HUDEP-2 (cell line): ENCODE results near the gene ANO4.
"Not testable (repeated sequence)": the region's sequence is repeated elsewhere in the genome, so short reads cannot be mapped to it uniquely, and the experiment has no call there.

Experiments
- DNase-seq, 76 experiments: peaks; one replicate each; lab custom pipeline; 2025; ENCODE audit not compliant: unreplicated experiment in 76 of 76; lab: John Stamatoyannopoulos, UW

Gene ANO4

DNA sequence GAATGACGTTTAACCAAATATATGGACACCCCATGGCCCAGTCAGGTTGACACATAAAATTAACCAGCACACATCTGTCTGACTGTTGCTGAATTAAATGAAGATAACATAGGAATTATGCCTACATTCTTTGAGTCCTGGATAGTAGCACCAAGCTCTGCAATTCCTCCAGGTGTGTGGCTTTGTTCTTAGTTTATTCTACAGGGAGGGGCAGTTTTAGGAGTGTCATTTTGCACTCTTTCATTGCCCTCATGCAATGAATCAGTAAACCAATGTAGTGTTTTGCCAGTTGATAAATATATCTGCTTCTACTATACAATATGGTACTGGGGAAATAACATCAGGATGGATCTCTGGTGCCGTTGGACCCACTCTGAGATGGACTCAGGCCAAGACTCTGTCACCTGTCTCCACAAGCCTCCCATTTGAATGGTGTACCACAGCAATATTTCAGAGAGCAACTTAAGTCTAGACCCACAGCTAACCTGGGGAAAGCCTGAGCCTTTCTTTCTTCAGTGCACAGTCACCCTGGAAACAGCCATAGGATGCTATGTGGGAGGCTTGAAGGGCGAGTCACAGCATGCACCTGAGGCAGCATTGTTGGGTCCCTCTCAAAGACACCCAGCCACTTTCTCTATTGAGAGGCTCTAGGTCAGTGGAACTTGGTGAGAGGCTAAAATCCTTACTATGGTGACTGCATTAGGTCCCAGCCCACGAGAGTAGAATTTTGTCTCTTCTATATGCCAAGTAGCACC, 73.2 kb downstream of the ANO4 start:
- no peak for DNase-seq

DNA sequence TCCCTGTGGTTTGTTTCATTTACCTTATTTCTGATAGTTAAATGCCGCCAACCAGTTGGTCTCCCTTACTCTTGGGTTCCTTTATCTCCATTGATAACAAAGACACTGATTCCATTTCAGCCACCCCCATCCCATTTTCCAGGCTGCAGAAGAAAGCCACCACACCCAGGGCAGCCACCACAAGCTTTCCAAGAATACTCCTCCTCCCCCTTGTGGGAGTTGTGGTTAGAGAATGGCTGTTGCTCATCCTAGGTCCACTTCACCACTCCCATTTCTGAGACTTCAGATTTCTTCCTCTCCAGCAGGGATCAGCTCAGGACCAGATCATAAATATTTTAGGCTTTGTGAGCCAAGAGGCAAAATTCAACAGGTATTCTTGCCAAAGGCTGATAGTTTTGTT, 73.9 kb downstream of the ANO4 start:
- no peak for DNase-seq

GRCh38 chr12:100871195-100871734, 76.7 kb downstream of the ANO4 start:
- DNase-seq = no peak

DNA sequence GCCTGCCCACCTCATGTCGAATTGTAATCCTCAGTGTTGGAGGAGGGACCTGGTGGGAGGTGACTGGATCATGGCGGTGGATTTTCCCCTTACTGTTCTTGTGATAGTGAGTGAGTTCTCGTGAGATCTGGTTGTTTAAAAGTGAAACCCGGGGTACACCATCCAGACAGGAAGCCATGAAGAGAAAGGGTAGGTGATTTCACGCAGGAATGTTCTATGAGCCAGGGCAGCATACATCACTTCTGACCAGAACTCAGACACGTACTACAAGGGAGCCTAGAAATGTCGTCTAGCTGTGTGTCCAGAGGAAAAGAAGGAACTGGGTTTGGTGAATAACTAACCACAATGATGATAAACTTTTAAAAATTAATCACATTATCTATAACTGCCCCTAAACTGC, 80.6 kb downstream of the ANO4 start:
- no peak for DNase-seq

- DNase-seq = no peak
Observed at GRCh38 chr12:100875771-100876170, 81.2 kb downstream of the ANO4 start.

DNA sequence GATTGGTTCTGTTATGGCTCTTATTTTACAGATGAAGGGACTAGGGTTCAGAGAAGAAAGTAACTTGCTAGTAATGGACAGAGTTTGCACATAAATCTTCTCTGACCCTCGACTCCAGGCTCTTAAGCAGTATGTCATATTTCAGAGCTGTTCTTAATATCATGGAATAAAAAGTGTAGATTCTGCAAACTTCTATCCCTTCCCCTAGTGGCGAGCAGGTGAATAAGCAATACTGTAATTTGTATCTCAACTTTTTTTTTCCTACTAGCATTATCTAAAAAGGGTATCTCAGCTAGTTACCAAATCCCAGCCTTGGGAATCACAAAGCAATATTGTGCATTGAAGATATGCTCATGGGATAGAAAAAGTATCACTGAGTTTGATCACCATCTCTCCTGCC, 83.2 kb downstream of the ANO4 start:
- no peak for DNase-seq

GRCh38 chr12:100895192-100895591, 100.6 kb downstream of the ANO4 start:
- no peak for DNase-seq

DNA sequence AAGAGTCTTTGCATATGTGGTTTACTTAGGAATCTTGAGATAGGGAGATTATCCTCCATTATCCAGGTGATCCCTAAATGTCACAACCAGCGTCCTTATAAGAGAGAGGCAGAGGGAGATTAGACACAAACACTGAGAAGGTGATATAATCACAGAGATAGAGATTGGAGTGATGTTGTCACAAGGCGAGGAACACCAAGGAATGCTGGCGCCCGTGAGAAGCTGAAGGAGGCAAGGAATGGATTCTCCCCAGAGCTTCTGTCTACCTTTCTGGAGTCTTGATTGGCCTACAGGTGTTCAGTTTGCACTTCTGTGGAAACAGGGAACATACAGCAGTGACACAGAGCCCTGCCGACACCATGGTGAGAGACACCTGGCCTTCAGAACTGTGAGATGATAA, 101.6 kb downstream of the ANO4 start:
- no peak for DNase-seq

- DNase-seq = no peak
Observed at GRCh38 chr12:100897240-100897639, 102.7 kb downstream of the ANO4 start.

DNA sequence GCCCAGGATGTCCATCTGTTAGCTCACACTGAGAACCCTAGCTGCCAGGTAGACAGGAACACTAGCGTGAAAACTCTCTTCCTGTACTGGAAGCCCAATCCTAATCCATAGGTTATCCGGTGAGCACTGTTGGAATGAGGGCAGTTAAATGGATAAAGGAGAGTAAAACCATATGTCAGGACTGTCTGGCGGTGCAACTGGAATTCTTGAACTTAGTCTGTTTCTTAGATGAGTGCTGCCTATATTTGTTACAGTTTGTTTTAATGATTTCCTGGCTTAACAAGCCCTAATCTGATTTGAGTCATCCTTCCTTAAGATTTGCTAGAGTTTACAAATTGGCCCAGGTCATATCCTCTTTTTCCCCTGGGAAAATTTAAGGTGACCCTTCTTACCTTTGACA, 104.7 kb downstream of the ANO4 start:
- DNase-seq = no peak

- no peak for DNase-seq
Observed at GRCh38 chr12:100900808-100901207, 106.2 kb downstream of the ANO4 start.

- DNase-seq = no peak
Observed at GRCh38 chr12:100901266-100901665, 106.7 kb downstream of the ANO4 start.

DNA sequence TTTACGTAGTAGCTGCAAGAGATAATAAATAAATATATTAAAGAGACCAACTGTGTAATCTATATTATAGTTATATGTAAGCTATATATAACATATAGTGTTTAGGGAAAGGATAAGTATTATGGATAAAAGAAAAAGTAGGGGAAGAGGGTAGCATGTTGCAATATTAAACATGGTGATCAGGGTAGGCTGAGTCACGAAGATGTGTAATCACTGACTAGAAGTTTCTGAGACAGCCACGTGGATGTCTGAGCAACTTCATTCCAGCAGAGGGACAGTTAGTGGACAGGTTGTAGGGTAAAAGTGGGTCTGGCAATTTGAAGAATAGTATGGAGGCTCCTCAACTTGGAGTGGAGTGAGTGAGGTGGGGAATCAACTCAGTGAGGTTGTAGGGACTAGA, 109.7 kb downstream of the ANO4 start:
- DNase-seq = no peak

DNA sequence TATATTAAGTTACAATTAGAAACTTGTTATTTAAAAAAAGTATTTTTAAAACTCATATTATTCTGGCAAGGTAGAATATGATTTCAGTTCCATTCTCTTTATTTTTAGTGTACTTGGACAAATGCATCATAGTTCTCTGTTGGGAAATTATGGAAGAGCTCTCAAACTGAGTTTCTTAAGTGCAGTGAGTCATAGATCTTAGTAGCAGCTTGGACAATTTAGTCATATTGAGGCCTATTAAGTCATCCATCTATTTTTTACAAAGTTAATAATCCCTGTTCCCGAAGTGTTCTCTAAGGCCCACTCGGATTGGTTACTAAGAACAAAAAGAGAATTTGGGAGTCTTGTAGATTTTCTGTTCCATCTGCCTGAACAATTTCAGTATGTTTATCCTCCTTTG, 113.9 kb downstream of the ANO4 start:
- DNase-seq = no peak

DNA sequence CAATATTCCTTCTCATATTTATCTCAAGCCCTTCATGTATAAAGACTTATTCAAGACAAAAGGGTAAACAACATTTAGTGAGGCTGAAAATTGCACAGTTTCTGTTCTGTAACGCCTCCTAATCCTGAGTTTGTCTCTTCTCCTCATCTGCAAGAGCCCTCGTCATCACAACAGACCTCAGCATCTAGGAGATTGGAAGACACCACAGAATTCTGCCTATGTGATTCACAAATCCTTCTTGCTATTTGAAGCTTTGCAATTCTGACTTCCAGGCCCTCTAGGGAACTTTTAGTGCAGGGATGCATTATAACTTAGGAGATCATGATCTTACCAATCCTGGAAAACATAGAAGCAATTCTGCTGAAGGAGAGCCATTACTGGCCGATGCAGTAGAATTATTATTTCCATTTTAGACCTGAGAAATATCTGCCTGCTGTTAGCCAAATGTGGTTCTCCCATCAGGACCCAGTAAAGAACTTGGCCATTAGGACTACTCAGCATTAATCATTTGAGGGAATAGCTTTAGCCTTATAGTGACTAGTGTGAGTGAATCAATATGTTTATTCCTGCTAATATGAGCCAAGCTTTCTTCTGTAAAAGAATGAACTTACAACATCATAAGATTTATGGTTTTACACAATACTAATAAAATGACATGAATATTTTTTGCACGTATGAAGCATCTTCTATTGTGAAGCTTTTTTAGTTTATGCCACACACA, 119.5 kb downstream of the ANO4 start:
- no peak for DNase-seq

GRCh38 chr12:100919116-100919515, 124.5 kb downstream of the ANO4 start:
- no peak for DNase-seq

- DNase-seq = no peak
Observed at GRCh38 chr12:100920493-100920892, 125.9 kb downstream of the ANO4 start.

- DNase-seq = no peak
Observed at GRCh38 chr12:100926669-100927248, 132.2 kb downstream of the ANO4 start.

DNA sequence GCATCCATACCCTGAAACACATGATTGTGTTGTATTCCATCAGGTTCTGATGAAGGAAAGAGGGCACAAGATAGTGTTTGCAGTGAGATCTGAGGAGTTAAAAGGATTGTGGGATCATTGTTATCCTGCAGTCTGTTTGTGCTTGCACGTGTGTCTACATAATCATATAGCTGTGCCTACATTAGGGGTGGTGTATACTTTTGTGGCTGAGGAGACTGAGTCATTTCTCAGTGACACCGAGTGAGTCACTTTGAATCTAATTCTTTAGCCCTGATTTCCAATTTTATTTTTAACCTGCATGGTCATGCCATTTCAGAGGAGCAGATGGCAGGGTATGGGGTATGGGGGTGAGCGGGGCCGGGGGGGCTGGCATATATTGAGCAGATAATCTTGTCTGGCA, 133.2 kb downstream of the ANO4 start:
- no peak for DNase-seq

GRCh38 chr12:100932571-100932970, 138.0 kb downstream of the ANO4 start:
- DNase-seq = no peak

GRCh38 chr12:100933531-100933930, 139.0 kb downstream of the ANO4 start:
- not testable (repeated sequence) for DNase-seq

DNA sequence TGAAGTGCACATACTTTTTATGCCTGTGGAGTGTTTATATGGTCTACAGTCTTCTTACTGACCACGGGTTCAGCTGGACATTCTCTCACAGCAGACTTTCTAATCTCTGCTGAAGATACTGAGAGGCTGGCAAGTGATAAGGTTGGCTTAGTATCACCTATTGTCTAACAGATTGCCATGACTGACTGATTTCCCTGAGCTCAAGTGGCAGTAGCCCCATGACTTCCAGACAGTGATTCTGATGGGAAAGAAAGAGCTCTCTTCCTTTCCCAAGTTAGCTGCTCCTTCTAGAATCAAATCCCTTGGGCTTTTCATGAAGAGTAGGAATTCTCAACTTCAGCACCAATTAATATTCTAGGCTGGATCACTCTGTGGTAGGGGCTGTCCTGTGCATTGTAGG, 141.4 kb downstream of the ANO4 start:
- DNase-seq = no peak
